Prostate gland (tissue), 2 donors: ENCODE measurements around the gene CCN2.

Experiments
- CTCF ChIP-seq, 4 experiments: fragments of 200-600 bp in 2 of 4; fragments of 450-650 bp in 2 of 4; sonication (generic) in 2 of 4; IDR thresholded peaks; 1 replicate in 3 of 4; 2 replicates in 1 of 4; pipeline ENCODE4 v1.5.1; 2016 to 2019; ENCODE audit warnings: antibody characterized with exemption in 4 of 4, mild to moderate bottlenecking in 2 of 4, moderate library complexity in 2 of 4
- POLR2A ChIP-seq: fragments of 450-650 bp; IDR thresholded peaks from one replicate; pipeline ENCODE4 v1.6.1; 2016; ENCODE audit warnings: antibody characterized with exemption, mild to moderate bottlenecking
- POLR2AphosphoS5 ChIP-seq: sonication (generic); formaldehyde crosslinking; IDR thresholded peaks from one replicate; pipeline ENCODE4 v1.6.1; 2017; ENCODE audit warnings: antibody characterized with exemption

GRCh38 chr6:131958095-131958494 lies 6.9 kb upstream of the CCN2 start:
- TF ChIP-seq CTCF (IDR thresholded peaks at IDR 0.05) = no peak
- TF ChIP-seq POLR2AphosphoS5 = no peak
- no peak for TF ChIP-seq POLR2A
